Skeletal muscle satellite cell (primary cell): Measurements from ENCODE around the gene KRT32.

Experiments used
- H3K27me3 ChIP-seq: 2 replicates; pipeline ENCODE4 v1.7.0; 2013; ENCODE audit warnings: low read length; ENCODE audit not compliant: control insufficient read depth, insufficient read depth
- H3K36me3 ChIP-seq: 2 replicates; pipeline ENCODE4 v1.7.0; 2013; ENCODE audit warnings: mild to moderate bottlenecking, control low read depth, low read length; ENCODE audit not compliant: insufficient read depth
- H3K4me1 ChIP-seq: 2 replicates; pipeline ENCODE4 v1.7.0; 2013; ENCODE audit warnings: low read length; ENCODE audit not compliant: control insufficient read depth, insufficient read depth
- H3K4me2 ChIP-seq: 2 replicates; pipeline ENCODE4 v1.7.0; 2013; ENCODE audit warnings: mild to moderate bottlenecking, low read length
- H3K4me3 ChIP-seq: 2 replicates; pipeline ENCODE4 v1.7.0; 2013; ENCODE audit warnings: low read length
- H3K9ac ChIP-seq: 2 replicates; pipeline ENCODE4 v1.7.0; 2013; ENCODE audit warnings: mild to moderate bottlenecking, low read depth, low read length, moderate library complexity
- H3K9me3 ChIP-seq: replicated peaks from 2 replicates; pipeline ENCODE4 v1.7.0; 2013; ENCODE audit warnings: mild to moderate bottlenecking, control low read depth, low read length

KRT32 gene

GRCh38 chr17:41490000-41490990 lies 23.1 kb upstream of the KRT32 start:
- no peak overlapping the region for H3K4me3 ChIP-seq
- H3K4me1 ChIP-seq, result peaks cover 8% of the 10 kb centered on the region
- no peak overlapping the region for H3K4me2 ChIP-seq
- H3K9me3 ChIP-seq, result no peaks in the 10 kb centered on the region
- H3K27me3 ChIP-seq, result peaks cover 5% of the 10 kb centered on the region
- no peak overlapping the region for H3K9ac ChIP-seq
- H3K36me3 ChIP-seq, result no peaks in the 10 kb centered on the region

GRCh38 chr17:41489531-41489930 lies 22.3 kb upstream of the KRT32 start, which contains the start of gene KRT36:
TSS of gene KRT36 (minus strand) at chr17:41489910. CDS start at chr17:41489864, 46 bp downstream.
- H3K27me3 ChIP-seq, result peaks cover 5% of the 10 kb centered on the region
- H3K4me1 ChIP-seq, result peaks cover 4% of the 10 kb centered on the region

GRCh38 chr17:41486809-41487530 lies 19.8 kb upstream of the KRT32 start:
- Histone ChIP-seq H3K9me3 (no peaks in the 10 kb centered on the region), H3K4me3 (no peak overlapping the region), H3K4me2 (no peak overlapping the region)

More at GRCh38 chr17:41489531-41489930, 22.3 kb upstream of the KRT32 start, which contains the start of gene KRT36:
- H3K9me3 ChIP-seq, result no peaks in the 10 kb centered on the region
- H3K36me3 ChIP-seq, result no peaks in the 10 kb centered on the region
- H3K4me2 ChIP-seq, result no peak within 1 kb of the TSS
- H3K4me3 ChIP-seq, result no peak within 1 kb of the TSS
- no peak within 1 kb of the TSS for H3K9ac ChIP-seq

GRCh38 chr17:41486316-41486715 lies 19.1 kb upstream of the KRT32 start:
- Histone ChIP-seq H3K4me3 (no peak overlapping the region), H3K4me2 (no peak overlapping the region), H3K36me3 (no peaks in the 10 kb centered on the region)

More at GRCh38 chr17:41486809-41487530, 19.8 kb upstream of the KRT32 start:
- Histone ChIP-seq H3K27me3 (peaks cover 7% of the 10 kb centered on the region), H3K9ac (no peak overlapping the region), H3K4me1 (no peaks in the 10 kb centered on the region), H3K36me3 (no peaks in the 10 kb centered on the region)

GRCh38 chr17:41484920-41485904 lies 18.0 kb upstream of the KRT32 start:
- Histone ChIP-seq H3K9me3 (no peaks in the 10 kb centered on the region), H3K27me3 (peaks cover 7% of the 10 kb centered on the region), H3K9ac (no peak overlapping the region), H3K36me3 (no peaks in the 10 kb centered on the region), H3K4me1 (no peaks in the 10 kb centered on the region), H3K4me3 (no peak overlapping the region), H3K4me2 (no peak overlapping the region)

More at GRCh38 chr17:41486316-41486715, 19.1 kb upstream of the KRT32 start:
- H3K4me1 ChIP-seq, result no peaks in the 10 kb centered on the region
- H3K9ac ChIP-seq, result no peak overlapping the region
- H3K9me3 ChIP-seq, result no peaks in the 10 kb centered on the region
- peaks cover 7% of the 10 kb centered on the region for H3K27me3 ChIP-seq

- Histone ChIP-seq H3K9ac (no peak overlapping the region), H3K27me3 (peaks cover 7% of the 10 kb centered on the region), H3K4me1 (no peaks in the 10 kb centered on the region), H3K9me3 (no peaks in the 10 kb centered on the region), H3K4me3 (no peak overlapping the region), H3K36me3 (no peaks in the 10 kb centered on the region), H3K4me2 (no peak overlapping the region)
These were observed 17.0 kb upstream of the KRT32 start for GRCh38 chr17:41483991-41484826.

GRCh38 chr17:41483531-41483930 lies 16.3 kb upstream of the KRT32 start:
- no peaks in the 10 kb centered on the region for H3K9me3 ChIP-seq
- peaks cover 7% of the 10 kb centered on the region for H3K27me3 ChIP-seq
- no peaks in the 10 kb centered on the region for H3K4me1 ChIP-seq
- H3K4me3 ChIP-seq, result no peak overlapping the region
- no peak overlapping the region for H3K4me2 ChIP-seq
- no peak overlapping the region for H3K9ac ChIP-seq
- no peaks in the 10 kb centered on the region for H3K36me3 ChIP-seq

GRCh38 chr17:41481036-41481435 lies 13.8 kb upstream of the KRT32 start, which contains the start of gene KRT35:
TSS of gene KRT35 (minus strand) at chr17:41481151. CDS start at chr17:41481097, 54 bp downstream.
- peaks cover 14% of the 10 kb centered on the region for H3K27me3 ChIP-seq
- H3K4me1 ChIP-seq, result no peaks in the 10 kb centered on the region
- H3K9ac ChIP-seq, result no peak within 1 kb of the TSS
- no peak within 1 kb of the TSS for H3K4me3 ChIP-seq
- H3K36me3 ChIP-seq, result no peaks in the 10 kb centered on the region
- H3K9me3 ChIP-seq, result no peaks in the 10 kb centered on the region
- no peak within 1 kb of the TSS for H3K4me2 ChIP-seq

GRCh38 chr17:41480581-41480980 lies 13.4 kb upstream of the KRT32 start:
- H3K36me3 ChIP-seq, result no peaks in the 10 kb centered on the region
- H3K9me3 ChIP-seq, result no peaks in the 10 kb centered on the region
- H3K4me2 ChIP-seq, result no peak overlapping the region
- peaks cover 19% of the 10 kb centered on the region for H3K27me3 ChIP-seq
- no peaks in the 10 kb centered on the region for H3K4me1 ChIP-seq
- H3K9ac ChIP-seq, result no peak overlapping the region
- no peak overlapping the region for H3K4me3 ChIP-seq

- Histone ChIP-seq H3K27me3 (peaks cover 23% of the 10 kb centered on the region), H3K4me2 (no peak overlapping the region), H3K36me3 (no peaks in the 10 kb centered on the region), H3K4me3 (no peak overlapping the region), H3K4me1 (no peaks in the 10 kb centered on the region), H3K9ac (no peak overlapping the region), H3K9me3 (no peaks in the 10 kb centered on the region)
These were observed 12.9 kb upstream of the KRT32 start for GRCh38 chr17:41480136-41480535.
